IPS-18c (cell line): ENCODE measurements around the gene PRDM16.

ENCODE experiments used
- H3K4me3 ChIP-seq: 2 replicates; pipeline ENCODE4 v1.7.0; 2013; ENCODE audit warnings: low read depth, mild to moderate bottlenecking, low read length, moderate library complexity; ENCODE audit not compliant: insufficient read depth
- H3K9me3 ChIP-seq: one replicate; pipeline ENCODE4 v1.6.1; 2013; ENCODE audit warnings: mild to moderate bottlenecking, low read length, moderate library complexity; ENCODE audit not compliant: control insufficient read depth, insufficient read depth

Gene PRDM16

GRCh38 chr1:3296826-3297225, 227.8 kb downstream of the PRDM16 start:
- H3K9me3 ChIP-seq: no peaks in the 10 kb centered on the region
- no peak overlapping the region for H3K4me3 ChIP-seq

DNA sequence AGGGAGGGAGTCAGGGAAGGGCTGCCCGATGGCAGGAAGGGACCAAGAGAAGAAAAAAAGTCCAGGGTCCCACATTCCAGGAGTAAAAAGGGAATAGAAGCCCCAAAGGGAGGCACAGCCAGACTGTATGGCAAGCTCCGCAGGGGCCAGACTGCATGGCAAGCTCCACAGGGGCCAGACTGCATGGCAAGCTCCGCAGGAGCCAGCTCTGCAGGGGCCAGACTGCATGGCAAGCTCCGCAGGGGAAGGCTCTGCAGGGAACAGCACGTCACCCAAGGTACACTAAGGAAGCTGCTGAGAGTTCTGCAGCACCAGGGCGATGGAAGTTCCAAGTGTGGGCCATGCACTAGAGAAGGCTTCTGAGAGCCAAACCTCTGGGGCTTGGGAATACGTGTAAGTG, 228.8 kb downstream of the PRDM16 start:
- Histone ChIP-seq H3K4me3 (no peak overlapping the region), H3K9me3 (no peaks in the 10 kb centered on the region)

GRCh38 chr1:3298197-3298596, 229.2 kb downstream of the PRDM16 start:
- no peak overlapping the region for H3K4me3 ChIP-seq
- H3K9me3 ChIP-seq: no peaks in the 10 kb centered on the region

DNA sequence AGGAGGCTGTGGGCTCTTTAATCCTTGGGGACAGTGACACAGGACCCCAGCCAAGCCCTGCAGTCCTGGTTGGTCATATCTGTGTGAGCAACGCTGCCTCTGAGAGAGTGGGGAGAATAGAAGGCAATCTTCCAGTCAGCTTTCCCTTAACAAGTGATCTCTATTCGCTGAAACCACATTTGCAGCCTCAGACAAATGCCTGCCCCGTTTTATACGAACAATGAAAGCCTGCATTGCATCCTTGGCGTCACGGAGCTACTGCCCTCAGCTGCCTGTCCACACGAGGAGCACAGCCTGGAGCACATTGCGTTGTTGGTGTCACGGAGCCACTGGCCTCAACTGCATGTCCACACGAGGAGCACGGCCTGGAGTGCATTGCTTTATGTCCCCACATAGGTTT, 235.2 kb downstream of the PRDM16 start:
- H3K4me3 ChIP-seq: no peak overlapping the region
- no peaks in the 10 kb centered on the region for H3K9me3 ChIP-seq

DNA sequence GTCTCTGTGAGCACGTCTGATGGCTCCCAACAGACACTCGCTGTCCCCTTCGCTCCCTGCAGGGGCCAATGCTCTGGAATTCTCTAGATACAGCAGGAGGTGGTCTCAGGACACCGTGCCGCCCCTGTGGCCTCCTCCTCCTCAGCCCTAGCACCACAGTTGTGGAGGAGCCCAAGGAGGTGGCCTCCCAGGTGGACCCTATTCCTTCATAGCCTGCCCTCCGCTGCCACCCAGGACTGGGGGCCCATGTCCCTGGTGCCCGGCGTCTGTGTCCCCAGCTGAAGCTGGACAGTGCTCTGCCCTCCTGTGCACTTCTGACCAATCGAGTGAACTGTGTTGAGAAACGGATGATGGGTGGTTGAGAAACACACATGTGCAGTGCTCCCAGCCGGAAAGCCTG, 235.7 kb downstream of the PRDM16 start:
- H3K9me3 ChIP-seq: no peaks in the 10 kb centered on the region
- H3K4me3 ChIP-seq: no peak overlapping the region

DNA sequence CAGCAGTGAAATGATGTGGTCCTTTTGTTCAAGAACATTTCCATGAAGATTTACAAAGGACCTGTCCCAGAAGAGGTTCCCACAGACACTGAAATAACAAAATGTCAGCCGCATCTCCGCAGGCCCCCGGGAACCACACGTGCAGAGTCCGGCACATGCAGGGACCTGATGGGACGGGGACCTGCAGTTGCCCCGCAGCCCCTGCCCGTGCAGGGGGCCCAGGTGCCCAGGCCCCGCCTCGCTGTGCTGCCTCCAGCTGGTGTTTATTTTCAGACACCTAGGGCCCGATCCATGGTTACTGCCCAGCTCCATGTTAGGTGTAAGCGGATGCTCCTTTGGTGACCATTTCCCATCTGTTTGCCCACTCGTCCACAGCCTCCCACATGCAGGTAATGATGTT, 236.2 kb downstream of the PRDM16 start:
- Histone ChIP-seq H3K4me3 (no peak overlapping the region), H3K9me3 (no peaks in the 10 kb centered on the region)

GRCh38 chr1:3306583-3307291, 237.7 kb downstream of the PRDM16 start:
- no peaks in the 10 kb centered on the region for H3K9me3 ChIP-seq
- no peak overlapping the region for H3K4me3 ChIP-seq

DNA sequence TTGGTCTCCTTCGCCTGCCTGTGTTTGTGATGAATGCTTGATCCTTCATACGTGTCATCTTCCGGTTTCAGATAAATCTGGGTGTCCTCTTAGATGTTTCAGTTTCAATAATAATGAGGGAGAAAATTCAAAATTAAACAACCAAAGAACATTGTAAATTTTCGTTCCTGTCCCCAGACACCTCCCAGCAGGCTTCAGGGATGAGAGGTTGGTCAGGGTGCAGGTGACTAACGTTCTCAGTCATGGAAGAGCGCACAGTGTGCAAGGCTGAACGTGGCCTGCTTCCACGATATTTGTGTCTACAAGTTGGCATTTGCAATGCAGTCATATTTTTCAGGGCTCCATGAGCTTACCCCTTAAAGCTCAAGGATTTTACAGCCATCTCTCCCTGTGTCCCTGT, 238.4 kb downstream of the PRDM16 start:
- no peaks in the 10 kb centered on the region for H3K9me3 ChIP-seq

DNA sequence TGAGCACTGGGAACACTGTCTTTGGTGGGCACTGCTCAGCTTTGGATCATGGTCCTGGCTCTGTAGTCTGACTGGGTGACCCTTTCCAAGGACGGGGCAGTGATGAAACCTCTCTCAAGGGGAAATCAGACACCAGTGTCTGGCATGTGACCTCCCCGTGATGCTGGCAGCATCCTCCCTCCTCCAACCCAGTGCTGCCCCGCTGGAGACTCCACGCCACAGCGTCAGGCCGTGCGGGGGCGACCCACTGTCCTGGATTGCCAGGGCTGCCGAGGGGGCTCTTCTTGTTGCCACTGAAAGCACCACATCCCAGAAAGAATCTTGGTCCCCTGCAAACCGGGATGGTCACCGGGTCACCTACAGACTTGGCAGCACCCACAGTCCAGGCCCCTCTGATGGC, 239.1 kb downstream of the PRDM16 start:
- Histone ChIP-seq H3K9me3 (no peaks in the 10 kb centered on the region), H3K4me3 (no peak overlapping the region)

More for the DNA sequence above, 238.4 kb downstream of the PRDM16 start:
- H3K4me3 ChIP-seq: no peak overlapping the region

DNA sequence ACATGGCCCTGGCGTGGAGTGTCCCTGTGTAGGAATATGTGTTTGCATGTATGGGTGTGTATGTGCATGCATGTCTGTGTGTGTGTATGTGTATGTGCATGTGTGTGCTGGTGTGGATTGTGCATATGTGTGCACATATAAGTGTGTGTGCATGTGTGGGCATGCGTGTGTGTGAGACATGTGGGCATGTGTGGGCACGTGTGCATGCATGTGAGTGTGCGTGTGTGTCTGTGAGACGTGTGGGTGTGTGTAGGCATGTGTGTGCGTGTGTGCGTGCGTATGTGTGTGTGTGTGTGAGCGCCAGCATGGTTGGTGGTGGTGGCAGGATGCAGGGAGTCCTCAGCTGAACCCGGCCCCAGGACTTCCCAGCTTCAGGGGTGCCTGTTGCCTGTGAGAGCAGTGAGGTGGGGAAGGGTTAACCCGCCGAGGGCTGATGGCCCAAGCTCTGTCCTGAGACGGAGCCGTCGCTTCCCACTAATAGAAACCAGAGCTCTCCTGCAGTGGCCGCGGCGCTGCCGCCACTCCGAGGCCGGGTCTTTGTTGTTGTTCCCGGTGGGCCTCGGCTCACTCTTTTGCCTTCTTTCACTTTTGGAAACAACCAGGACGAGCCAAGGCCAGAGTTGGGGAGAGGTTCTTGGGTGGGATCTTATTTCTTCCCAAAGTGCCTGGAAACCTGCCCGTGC, 241.9 kb downstream of the PRDM16 start:
- Histone ChIP-seq H3K9me3 (no peaks in the 10 kb centered on the region), H3K4me3 (no peak overlapping the region)

DNA sequence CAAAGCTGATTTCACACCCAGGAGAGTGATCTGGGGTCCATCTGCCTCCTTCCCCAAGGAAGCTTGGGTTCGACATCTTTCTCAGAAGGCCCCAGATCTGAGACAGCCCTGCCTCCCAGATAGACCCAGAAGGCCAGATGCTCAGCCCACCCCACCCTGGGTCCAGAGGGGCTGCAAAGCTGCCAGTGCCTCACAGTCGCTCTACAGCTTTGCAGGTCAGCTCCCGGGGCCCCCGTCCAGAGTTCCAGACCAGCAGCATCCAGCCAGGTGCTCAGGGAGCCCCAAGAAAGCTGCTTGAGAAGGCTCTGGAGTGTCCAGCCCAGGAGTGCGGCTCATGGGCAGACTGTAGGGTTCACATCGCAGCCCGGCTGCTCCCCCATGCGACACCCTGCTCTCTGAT, 242.7 kb downstream of the PRDM16 start:
- H3K9me3 ChIP-seq: no peaks in the 10 kb centered on the region

DNA sequence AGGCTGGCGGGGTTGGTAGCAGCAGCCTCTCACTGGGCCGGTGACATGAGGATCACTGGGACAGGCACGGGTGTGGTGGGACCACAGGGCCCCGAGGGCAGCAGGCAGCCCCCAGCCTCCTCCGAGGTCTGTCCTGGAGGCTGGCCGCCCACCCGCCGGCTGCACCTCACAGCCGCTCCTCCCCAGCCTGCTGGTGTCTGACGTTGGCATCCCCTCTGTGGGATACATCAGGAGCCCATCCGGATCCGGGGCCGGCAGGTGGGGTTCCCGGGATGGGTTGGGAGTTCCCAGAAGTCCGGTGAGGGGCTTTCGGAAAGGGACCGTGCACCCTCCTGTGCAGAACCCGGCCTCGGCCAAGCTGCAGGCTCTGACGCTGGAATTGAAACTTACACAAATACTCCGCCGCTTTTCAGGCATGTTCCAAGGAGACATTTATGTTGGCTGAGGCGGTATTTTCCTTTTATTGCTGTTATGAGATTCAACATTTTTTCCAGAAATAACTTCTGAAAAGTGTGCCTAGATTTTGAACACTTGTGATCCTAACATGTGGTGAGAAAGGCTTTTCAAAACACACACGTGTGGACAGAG, 243.4 kb downstream of the PRDM16 start:
- H3K9me3 ChIP-seq: no peaks in the 10 kb centered on the region
- no peak overlapping the region for H3K4me3 ChIP-seq

More for the DNA sequence above, 242.7 kb downstream of the PRDM16 start:
- H3K4me3 ChIP-seq: no peak overlapping the region

DNA sequence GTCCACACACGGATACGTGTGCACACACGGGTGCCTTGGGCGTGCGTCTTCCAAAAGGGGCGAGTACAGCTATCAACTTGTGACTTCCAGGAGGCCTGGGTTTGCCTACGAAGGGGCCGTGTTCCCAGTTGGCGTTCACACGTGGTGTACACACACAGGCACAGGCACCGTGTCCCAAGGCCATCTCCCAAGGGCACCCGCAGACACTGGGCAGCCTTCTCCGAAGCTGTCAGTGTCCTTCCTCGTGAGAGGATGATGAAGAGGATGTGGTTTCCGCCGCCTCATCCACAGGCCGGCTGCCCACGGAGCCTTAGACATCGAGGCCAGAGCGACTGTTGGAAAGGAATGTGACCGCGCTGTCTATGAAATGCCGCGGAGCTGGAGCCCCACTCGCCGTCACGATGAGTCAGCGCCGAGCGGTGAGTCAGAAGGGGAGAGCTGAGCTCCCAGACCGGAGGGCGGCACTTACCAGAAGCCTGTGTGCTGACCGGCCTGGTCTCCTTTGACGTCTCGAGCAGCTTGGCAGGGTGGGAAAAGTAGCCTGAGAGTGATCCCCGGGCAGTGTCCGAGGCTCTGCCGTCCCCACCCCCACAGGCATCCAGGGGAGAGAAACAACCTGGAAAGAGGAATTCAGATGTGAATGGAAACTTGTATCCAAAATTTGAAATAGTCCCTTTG, 244.0 kb downstream of the PRDM16 start:
- Histone ChIP-seq H3K4me3 (no peak overlapping the region), H3K9me3 (no peaks in the 10 kb centered on the region)

DNA sequence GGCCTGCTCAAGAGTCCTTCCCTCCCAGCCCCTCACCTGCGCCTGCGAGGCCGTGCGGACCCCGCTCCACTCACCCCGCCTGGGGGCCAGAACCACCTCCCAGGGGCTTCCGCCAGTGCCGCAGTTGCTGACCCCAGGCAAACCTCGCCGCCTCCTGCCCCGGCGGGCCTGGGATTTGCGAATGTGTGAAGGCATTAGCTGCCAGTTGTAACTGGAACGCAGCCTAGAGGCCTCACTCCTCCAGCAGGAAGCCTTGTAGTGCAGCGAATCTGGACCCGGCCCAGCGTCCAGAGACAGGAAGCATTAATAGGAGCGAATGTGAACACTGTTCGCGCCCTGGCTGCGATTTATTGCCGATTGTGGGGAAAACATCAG, 244.6 kb downstream of the PRDM16 start:
- H3K4me3 ChIP-seq: no peak overlapping the region
- H3K9me3 ChIP-seq: no peaks in the 10 kb centered on the region

GRCh38 chr1:3314491-3315381, 245.7 kb downstream of the PRDM16 start:
- no peak overlapping the region for H3K4me3 ChIP-seq
- no peaks in the 10 kb centered on the region for H3K9me3 ChIP-seq

DNA sequence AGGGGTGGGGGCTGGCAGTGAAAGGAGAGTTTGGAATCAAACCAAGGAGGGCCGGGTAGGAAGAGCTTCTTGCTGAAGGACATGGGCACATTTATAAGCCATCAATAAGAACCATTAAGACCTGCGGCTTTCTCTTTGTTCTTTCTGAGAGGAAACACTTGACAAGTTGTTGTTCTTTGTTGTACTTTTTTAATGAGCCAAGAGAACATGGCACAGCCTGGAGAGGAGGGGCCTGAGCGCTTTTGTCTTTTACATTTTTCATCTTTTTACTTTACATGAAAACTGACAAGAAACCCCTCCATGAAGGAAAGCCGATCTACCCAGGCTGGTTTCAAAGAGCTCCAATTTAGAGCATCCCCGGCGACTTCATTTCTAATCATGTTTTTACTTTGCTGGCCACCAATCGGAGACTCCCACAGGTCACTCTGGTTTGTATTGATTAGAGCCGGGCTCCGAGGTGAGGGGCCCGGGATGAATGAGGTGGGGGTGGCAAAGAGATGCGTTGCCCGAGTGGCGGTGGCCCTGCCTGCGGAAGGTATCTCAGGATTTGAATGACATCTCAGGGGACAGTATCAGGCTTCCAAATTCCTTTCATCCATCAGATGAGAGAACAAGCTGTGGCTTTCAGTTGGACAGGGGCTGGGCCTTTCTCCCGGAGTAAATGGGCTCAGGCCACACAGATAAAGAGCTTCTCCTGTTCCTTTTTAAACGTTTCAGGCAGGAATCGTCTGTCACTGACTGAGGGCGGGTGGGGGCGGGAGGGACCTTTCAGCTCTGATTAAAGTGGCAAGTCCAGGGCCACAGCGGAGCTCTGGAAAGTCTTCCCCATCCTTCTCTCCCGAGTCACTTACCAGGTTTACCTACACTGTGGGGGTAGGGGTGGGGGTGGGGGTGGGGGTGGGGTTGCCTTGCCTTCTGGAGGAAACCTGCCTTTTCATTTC, 246.7 kb downstream of the PRDM16 start:
- H3K9me3 ChIP-seq: no peaks in the 10 kb centered on the region
- no peak overlapping the region for H3K4me3 ChIP-seq
